Stimulated activated CD4-positive, alpha-beta T cell treated with anti-CD3 and anti-CD28 coated beads, Interleukin-4, amount 100 ng/mL, for 1 hour (primary cell): ENCODE measurements around the gene ZBED2.
"Not testable (repeated sequence)": the region's sequence is repeated elsewhere in the genome, so short reads cannot be mapped to it uniquely, and the experiment has no call there.

Source experiments
- DNase-seq: peaks from one replicate; pipeline ENCODE4 v3.0.0-alpha.2; 2020

Gene ZBED2

DNA sequence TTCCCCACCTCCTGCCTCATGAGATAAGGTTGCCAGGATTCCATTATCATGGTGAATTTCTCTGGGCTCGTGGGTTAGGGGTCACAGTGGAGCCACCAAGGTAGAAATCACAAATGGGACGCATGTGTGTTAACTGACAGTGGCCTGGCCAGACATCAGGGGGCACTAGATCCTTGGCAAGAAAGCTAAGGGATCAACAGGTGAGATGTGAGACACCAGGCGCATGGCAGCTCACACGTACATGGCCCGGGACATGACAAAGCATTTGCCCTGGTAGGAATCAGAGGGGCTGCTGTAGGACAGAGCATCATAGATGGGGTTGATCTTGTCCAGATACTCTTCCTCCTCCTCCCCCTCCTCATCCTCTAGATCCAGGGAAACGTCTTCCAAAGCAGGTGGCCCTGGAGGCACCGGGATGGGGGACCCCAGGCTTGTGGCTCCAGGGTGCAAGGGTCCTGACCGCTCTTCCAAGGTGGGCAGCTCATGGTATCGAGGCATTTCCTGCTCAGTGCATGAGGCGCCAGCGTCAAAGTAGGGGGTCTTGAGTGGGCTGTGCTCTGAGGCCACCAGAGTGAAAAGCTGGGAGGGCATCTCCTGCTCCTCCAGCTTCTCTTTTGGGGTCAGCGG, 24.6 kb downstream of the ZBED2 start:
- no peak for DNase-seq

DNA sequence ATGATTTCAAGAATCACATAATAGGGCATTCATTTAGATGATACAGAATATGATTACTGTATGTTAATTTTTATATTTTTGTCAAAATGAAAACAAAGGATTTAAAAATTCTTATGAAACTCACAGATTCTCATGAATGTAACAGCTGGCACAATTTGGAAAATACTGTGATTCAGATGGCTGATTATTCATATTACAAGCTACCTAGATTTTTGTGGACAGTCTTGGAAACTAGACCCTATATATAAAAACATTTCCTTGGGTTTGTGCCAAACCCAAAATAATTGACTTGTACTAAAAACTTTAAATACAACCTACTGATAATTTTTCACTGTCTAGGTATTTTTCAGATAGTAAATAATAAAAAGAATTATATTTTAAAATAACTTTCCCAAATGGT, 26.2 kb downstream of the ZBED2 start:
- no peak for DNase-seq

DNA sequence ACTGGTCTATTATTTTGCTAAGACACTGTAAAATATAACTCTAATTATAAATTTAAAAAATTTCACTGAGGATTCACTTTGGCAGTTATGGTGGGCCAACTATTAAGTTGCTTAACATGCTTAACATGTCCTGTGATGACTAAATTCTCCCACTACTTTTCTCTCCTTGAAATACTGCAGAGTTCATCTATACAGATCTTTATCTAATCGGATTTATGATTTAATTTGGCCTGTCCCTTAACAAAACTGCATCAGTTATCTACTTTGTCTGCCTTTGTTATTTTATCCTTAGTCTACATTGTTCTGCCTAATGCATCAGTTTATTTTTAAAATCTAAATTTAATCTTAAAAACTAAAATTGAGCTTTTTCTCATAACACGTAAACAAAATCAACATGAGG, 26.8 kb downstream of the ZBED2 start:
- no peak for DNase-seq

DNA sequence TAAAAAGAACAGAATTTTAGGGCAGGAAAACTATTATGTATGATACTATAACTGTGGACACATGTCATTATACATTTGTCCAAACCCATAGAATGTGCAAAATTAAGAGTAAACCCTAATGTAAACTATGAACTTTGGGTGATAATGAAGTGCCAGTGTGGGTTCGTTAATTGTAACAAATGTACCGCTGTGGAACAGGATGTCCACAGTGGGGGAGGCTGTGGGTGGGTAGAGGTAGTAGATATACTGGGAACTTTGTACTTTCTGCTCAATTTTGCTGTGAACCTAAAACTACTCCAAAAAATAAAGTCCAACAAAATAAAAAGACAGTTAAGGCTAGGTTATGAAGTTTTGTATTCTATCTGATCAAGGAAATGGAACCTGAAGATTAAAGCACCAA, 28.3 kb downstream of the ZBED2 start:
- no peak for DNase-seq

GRCh38 chr3:111561902-111562301, 33.2 kb downstream of the ZBED2 start:
- not testable (repeated sequence) for DNase-seq

GRCh38 chr3:111548756-111549155, 46.4 kb downstream of the ZBED2 start:
- no peak for DNase-seq

DNA sequence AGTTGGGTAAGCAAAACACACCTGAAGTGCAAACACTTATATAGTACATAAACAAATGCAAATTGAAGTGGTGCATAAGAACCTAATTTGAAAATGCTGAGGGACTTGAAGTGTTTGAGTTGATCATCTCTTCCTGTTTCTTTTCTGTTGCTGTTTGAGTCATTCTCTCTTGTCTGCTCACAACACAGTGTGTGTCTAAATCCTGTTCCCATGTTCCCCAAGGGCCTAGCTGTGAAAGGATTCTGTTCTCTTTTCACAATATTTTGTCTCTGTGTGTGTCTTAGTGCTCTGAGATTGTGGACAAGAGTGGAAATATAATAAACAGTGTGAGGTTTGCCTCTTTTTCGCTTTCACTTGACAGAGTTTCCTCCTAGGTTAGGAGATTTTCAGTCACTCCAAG, 47.1 kb downstream of the ZBED2 start:
- DNase-seq: no peak

DNA sequence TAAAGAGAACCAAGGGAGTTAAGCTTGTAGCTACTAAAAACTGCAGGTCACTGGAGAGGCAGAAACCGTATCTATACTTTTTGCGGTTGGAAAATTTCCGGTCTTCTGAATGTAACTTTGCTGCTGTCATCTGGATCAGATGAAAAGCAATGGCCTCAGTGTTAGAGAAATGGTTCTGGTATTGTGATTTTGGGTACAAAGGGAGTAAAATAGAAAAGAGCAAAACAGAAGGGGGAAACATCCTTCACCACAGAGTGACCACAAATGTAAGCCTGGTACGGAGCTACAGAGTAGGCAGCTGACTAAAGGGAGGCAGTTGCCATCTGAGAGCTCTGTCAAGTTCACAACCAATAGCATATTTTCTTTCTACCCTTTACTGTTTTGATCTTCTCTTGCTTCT, 47.5 kb downstream of the ZBED2 start:
- DNase-seq: no peak

GRCh38 chr3:111545349-111545748, 49.8 kb downstream of the ZBED2 start:
- no peak for DNase-seq
